BJ (cell line): Measurements from ENCODE around the gene SRI. TPM values are rescaled to one million over a fixed set of nuclear protein-coding genes. Genes with fewer than 3 reads are reported as not detected.

Experiments used
- CTCF ChIA-PET: fragments of 350-600 bp; formaldehyde crosslinking; extraction: SDS; loops from one replicate; lab custom pipeline; 2021; ENCODE audit warnings: antibody characterized with exemption, inconsistent platforms; lab: Yijun Ruan, JAX
- POLR2A ChIA-PET: fragments of 300-600 bp; sonication (Branson Sonifier 250); formaldehyde crosslinking; extraction: SDS; loops from one replicate; lab custom pipeline; 2021; ENCODE audit warnings: antibody characterized with exemption; lab: Charles Lee
- DNase-seq: peaks from one replicate; pipeline ENCODE4 v3.0.0-alpha.2; 2011; ENCODE audit warnings: low read depth
- H3K27me3 ChIP-seq: 2 replicates; pipeline ENCODE4 v1.6.0; 2011; ENCODE audit warnings: low read length; ENCODE audit not compliant: control insufficient read depth, insufficient read depth
- H3K36me3 ChIP-seq: 2 replicates; pipeline ENCODE4 v1.5.1; 2011; ENCODE audit warnings: low read length; ENCODE audit not compliant: control insufficient read depth, insufficient read depth
- H3K4me3 ChIP-seq: 2 replicates; pipeline ENCODE4 v1.5.1; 2011; ENCODE audit warnings: low read depth, mild to moderate bottlenecking, control low read depth, low read length
- polyA plus RNA-seq: library from polyadenylated mRNA; depleted of rRNA; stranded (reverse); fragments of >200 nt; gene quantifications from 2 replicates; pipeline ENCODE4 v1.2.3, GENCODE V29; 2011
- TF ChIP-seq, protein P1 (sequence below): IDR thresholded peaks from 2 replicates; pipeline ENCODE4 v1.5.1; 2011; ENCODE audit warnings: low read depth, mild to moderate bottlenecking, control low read depth, inconsistent platforms, low read length, moderate library complexity; ENCODE audit not compliant: insufficient read depth

The SRI gene
- polyA plus RNA-seq, 1 experiment: 61.8 TPM

DNA sequence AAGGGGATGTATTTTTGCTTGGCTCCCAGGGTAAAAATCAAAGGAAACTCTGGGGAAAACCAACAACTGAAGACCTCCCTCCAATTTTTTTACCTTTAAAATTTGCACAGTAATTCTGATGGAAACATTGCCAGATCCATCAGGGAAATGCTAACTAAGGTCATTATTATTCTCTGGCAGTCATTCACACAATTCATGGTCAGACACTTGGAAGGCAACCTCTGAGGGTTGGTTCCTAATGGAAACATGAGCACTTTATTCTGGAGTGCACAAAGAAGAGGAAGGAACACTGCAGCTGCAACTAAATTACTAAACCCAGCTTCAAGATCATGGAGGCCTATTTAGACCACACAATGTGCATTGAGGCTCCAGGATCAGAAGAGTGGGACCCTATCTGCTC is 34.2 kb downstream of the SRI start:
- TF ChIP-seq, protein P1, sequence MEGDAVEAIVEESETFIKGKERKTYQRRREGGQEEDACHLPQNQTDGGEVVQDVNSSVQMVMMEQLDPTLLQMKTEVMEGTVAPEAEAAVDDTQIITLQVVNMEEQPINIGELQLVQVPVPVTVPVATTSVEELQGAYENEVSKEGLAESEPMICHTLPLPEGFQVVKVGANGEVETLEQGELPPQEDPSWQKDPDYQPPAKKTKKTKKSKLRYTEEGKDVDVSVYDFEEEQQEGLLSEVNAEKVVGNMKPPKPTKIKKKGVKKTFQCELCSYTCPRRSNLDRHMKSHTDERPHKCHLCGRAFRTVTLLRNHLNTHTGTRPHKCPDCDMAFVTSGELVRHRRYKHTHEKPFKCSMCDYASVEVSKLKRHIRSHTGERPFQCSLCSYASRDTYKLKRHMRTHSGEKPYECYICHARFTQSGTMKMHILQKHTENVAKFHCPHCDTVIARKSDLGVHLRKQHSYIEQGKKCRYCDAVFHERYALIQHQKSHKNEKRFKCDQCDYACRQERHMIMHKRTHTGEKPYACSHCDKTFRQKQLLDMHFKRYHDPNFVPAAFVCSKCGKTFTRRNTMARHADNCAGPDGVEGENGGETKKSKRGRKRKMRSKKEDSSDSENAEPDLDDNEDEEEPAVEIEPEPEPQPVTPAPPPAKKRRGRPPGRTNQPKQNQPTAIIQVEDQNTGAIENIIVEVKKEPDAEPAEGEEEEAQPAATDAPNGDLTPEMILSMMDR: no peak
- H3K4me3 ChIP-seq: no peak overlapping the region
- POLR2A ChIA-PET: no interaction called here
- no peak for DNase-seq
- CTCF ChIA-PET: no interaction called here
- no peaks in the 10 kb centered on the region for H3K36me3 ChIP-seq
- H3K27me3 ChIP-seq: no peaks in the 10 kb centered on the region

GRCh38 chr7:88184848-88185304 is 35.0 kb downstream of the SRI start:
- Histone ChIP-seq H3K27me3 (no peaks in the 10 kb centered on the region), H3K4me3 (no peak overlapping the region), H3K36me3 (no peaks in the 10 kb centered on the region)
- POLR2A ChIA-PET: no interaction called here
- CTCF ChIA-PET: interaction anchor here (1.1 kb wide), 1 partner anchor 15 kb away, joined by 4 read pairs; no protein-coding TSS in a partner anchor
- TF ChIP-seq, protein P1: no peak
- DNase-seq: no peak

DNA sequence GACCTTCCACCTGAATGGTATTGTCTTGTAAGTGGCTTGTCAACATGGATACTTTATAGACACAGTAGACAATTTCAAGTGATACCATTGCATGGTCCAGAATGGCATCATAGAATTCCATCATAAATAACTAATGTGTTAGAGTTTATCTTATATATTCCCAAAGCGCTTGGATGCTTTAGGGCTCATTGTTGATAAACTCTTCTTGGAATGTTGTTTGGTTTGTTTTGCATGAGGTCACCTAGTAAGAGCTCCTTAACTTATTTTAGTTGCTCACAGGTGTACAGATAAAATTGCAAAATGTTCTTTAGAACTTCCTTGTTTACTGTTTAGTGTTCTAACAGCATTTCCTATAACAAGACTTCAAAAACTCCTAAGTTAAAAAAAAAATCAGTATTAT is 36.8 kb downstream of the SRI start:
- ChIA-PET POLR2A (no interaction called here), CTCF (interaction anchor here (1.4 kb wide), 1 partner anchor 10 kb away, joined by 3 read pairs; no protein-coding TSS in a partner anchor)
- TF ChIP-seq, protein P1: no peak
- no peaks in the 10 kb centered on the region for H3K27me3 ChIP-seq
- no peaks in the 10 kb centered on the region for H3K36me3 ChIP-seq
- no peak overlapping the region for H3K4me3 ChIP-seq
- DNase-seq: no peak

DNA sequence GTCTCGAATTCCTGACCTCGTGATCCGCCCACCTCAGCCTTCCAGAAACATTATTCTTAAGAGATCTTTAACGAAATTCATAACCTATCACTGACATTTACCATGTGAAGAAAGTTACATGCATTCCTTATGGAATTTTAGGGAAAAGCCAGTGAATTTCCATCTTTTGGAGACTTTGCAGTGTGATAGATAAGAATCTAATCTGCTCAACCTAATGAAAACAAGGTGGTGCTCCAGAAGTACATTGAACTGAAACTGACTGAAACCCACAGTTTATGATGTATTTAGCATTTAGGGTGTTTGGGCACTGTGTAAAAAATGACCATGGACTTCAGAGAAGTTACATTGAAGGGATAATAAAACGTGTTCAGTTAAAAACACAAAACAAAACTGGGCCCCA is 43.6 kb downstream of the SRI start:
- no peak for DNase-seq
- Histone ChIP-seq H3K27me3 (no peaks in the 10 kb centered on the region), H3K4me3 (no peak overlapping the region), H3K36me3 (no peaks in the 10 kb centered on the region)
- TF ChIP-seq, protein P1: no peak
- CTCF ChIA-PET: interaction anchor here (0.5 kb wide), 1 partner anchor 18 kb away, joined by 3 read pairs; no protein-coding TSS in a partner anchor
- POLR2A ChIA-PET: no interaction called here

- no peak overlapping the region for H3K4me3 ChIP-seq
- ChIA-PET POLR2A (no interaction called here), CTCF (interaction anchor here (1.3 kb wide), 1 partner anchor 61 kb away, joined by 3 read pairs; no protein-coding TSS in a partner anchor)
- TF ChIP-seq, protein P1: no peak
- no peak for DNase-seq
- H3K27me3 ChIP-seq: no peaks in the 10 kb centered on the region
- no peaks in the 10 kb centered on the region for H3K36me3 ChIP-seq
These were observed 47.0 kb downstream of the SRI start for GRCh38 chr7:88172842-88173241.
